Fibroblast of lung (primary cell): ENCODE results near the gene PCSK6. TPM values are rescaled to one million over a fixed set of nuclear protein-coding genes. Genes with fewer than 3 reads are reported as not detected.

Experiments
- DNase-seq, 2 donors: peaks; one replicate each; pipeline versions ENCODE4 v3.0.0 to v3.0.0-alpha.2; 2010; ENCODE audit warnings: low read depth in 2 of 2
- H2AFZ ChIP-seq: 2 replicates; pipeline ENCODE4 v1.5.1; 2012; ENCODE audit warnings: low read length, control low read depth, inconsistent platforms
- H3K27ac ChIP-seq: 2 replicates; pipeline ENCODE4 v1.5.1; 2011; ENCODE audit warnings: low read length, control low read depth; ENCODE audit not compliant: insufficient read depth
- H3K27me3 ChIP-seq: 2 replicates; pipeline ENCODE4 v1.5.1; 2011; ENCODE audit warnings: mild to moderate bottlenecking, low read length; ENCODE audit not compliant: control insufficient read depth, insufficient read depth
- H3K36me3 ChIP-seq: 2 replicates; pipeline ENCODE4 v1.5.1; 2011; ENCODE audit warnings: low read length; ENCODE audit not compliant: control insufficient read depth, insufficient read depth
- H3K4me1 ChIP-seq: 2 replicates; pipeline ENCODE4 v1.5.1; 2011; ENCODE audit warnings: low read length; ENCODE audit not compliant: control insufficient read depth, insufficient read depth; ENCODE audit errors: extremely low read depth
- H3K4me2 ChIP-seq: 2 replicates; pipeline ENCODE4 v1.5.1; 2011; ENCODE audit warnings: low read length, control low read depth; ENCODE audit not compliant: insufficient read depth; ENCODE audit errors: extremely low read depth
- H3K4me3 ChIP-seq, 4 experiments: fragments of 200-600 bp in 1 of 4; sonication (generic) in 1 of 4; replicated peaks in 1 of 4; 2 replicates each; pipeline ENCODE4 v1.5.1; 2011 to 2016; ENCODE audit warnings: low read length in 4 of 4, low read depth in 3 of 4, mild to moderate bottlenecking in 3 of 4, control low read depth in 2 of 4, inconsistent platforms in 1 of 4, mixed read lengths in 1 of 4; ENCODE audit not compliant: insufficient read depth in 1 of 4; ENCODE audit errors: control extremely low read depth in 1 of 4
- H3K79me2 ChIP-seq: 2 replicates; pipeline ENCODE4 v1.5.1; 2012; ENCODE audit warnings: mild to moderate bottlenecking, low read length, inconsistent platforms; ENCODE audit not compliant: control insufficient read depth, insufficient read depth
- H3K9ac ChIP-seq: 2 replicates; pipeline ENCODE4 v1.5.1; 2011; ENCODE audit warnings: mild to moderate bottlenecking, low read length, control low read depth; ENCODE audit not compliant: insufficient read depth
- H3K9me3 ChIP-seq: 2 replicates; pipeline ENCODE4 v1.5.1; 2012; ENCODE audit warnings: low read depth, low read length; ENCODE audit not compliant: control insufficient read depth, insufficient read depth
- H4K20me1 ChIP-seq: 2 replicates; pipeline ENCODE4 v1.5.1; 2011; ENCODE audit warnings: low read length; ENCODE audit not compliant: control insufficient read depth, insufficient read depth; ENCODE audit errors: extremely low read depth
- CTCF ChIP-seq, 2 donors: IDR thresholded peaks in 1 of 2; conservative IDR thresholded peaks in 1 of 2; 1 replicate in 1 of 2; 2 replicates in 1 of 2; pipeline ENCODE4 v1.5.1; 2011 to 2012; ENCODE audit warnings: low read length in 2 of 2, control low read depth in 1 of 2, inconsistent platforms in 1 of 2, low read depth in 1 of 2, mild to moderate bottlenecking in 1 of 2
- EZH2 ChIP-seq: IDR thresholded peaks from 2 replicates; pipeline ENCODE4 v1.5.1; 2012; ENCODE audit warnings: low read length, control low read depth, mild to moderate bottlenecking; ENCODE audit errors: missing control alignments
- polyA plus RNA-seq, 2 donors: library from polyadenylated mRNA; depleted of rRNA in 1 of 2; stranded (reverse) in 1 of 2; unstranded in 1 of 2; fragments of >200 nt; gene quantifications; 2 replicates each; pipeline ENCODE4 v1.2.1, GENCODE V29; 2011 to 2012; ENCODE audit warnings: missing spikeins in 1 of 2
- total RNA-seq: library from RNA; depleted of rRNA; stranded (reverse); fragments of >200 nt; gene quantifications from 2 replicates; pipeline ENCODE4 v1.2.1, GENCODE V29; 2014

PCSK6 gene
- total and polyA plus RNA-seq, 2 donors (not counting 1 experiment from before 2014, with no cell fraction given), result 0.02 to 0.83 TPM

GRCh38 chr15:101449471-101450402 is 39.8 kb downstream of the PCSK6 start:
- Histone ChIP-seq H3K4me1 (peaks cover 2% of the 10 kb centered on the region), H3K9ac (no peak overlapping the region), H3K4me2 (no peak overlapping the region), H3K9me3 (no peaks in the 10 kb centered on the region), H3K4me3 (no peak overlapping the region), H3K79me2 (no peaks in the 10 kb centered on the region), H3K27ac (no peak overlapping the region), H2AFZ (no peak overlapping the region), H3K27me3 (no peaks in the 10 kb centered on the region), H4K20me1 (no peaks in the 10 kb centered on the region), H3K36me3 (no peaks in the 10 kb centered on the region)
- DNase-seq, result no peak
- TF ChIP-seq CTCF (conservative IDR thresholded peaks at IDR 0.05 in 1 of 2, IDR thresholded peaks at IDR 0.05 in 1 of 2; ENCODE audit: low read depth in 1 of 2, low read length in 2 of 2), result no peak
- TF ChIP-seq EZH2, result no peak

- Histone ChIP-seq H3K9me3 (no peaks in the 10 kb centered on the region), H3K9ac (no peak overlapping the region), H3K79me2 (no peaks in the 10 kb centered on the region), H3K4me2 (no peak overlapping the region), H2AFZ (no peak overlapping the region), H3K27ac (no peak overlapping the region), H3K36me3 (no peaks in the 10 kb centered on the region), H4K20me1 (no peaks in the 10 kb centered on the region), H3K4me1 (peaks cover 2% of the 10 kb centered on the region), H3K27me3 (no peaks in the 10 kb centered on the region), H3K4me3 (no peak overlapping the region)
- DNase-seq, result no peak
- no peak for TF ChIP-seq CTCF (conservative IDR thresholded peaks at IDR 0.05 in 1 of 2, IDR thresholded peaks at IDR 0.05 in 1 of 2; ENCODE audit: low read depth in 1 of 2, low read length in 2 of 2)
- TF ChIP-seq EZH2, result no peak
Observed at GRCh38 chr15:101448336-101448735, 41.2 kb downstream of the PCSK6 start.

GRCh38 chr15:101447561-101448071 is 41.9 kb downstream of the PCSK6 start:
- no peaks in the 10 kb centered on the region for H4K20me1 ChIP-seq
- H3K27ac ChIP-seq, result no peak overlapping the region
- H3K27me3 ChIP-seq, result no peaks in the 10 kb centered on the region
- no peaks in the 10 kb centered on the region for H3K79me2 ChIP-seq
- H3K9me3 ChIP-seq, result no peaks in the 10 kb centered on the region
- no peaks in the 10 kb centered on the region for H3K36me3 ChIP-seq
- TF ChIP-seq CTCF (conservative IDR thresholded peaks at IDR 0.05 in 1 of 2, IDR thresholded peaks at IDR 0.05 in 1 of 2; ENCODE audit: low read depth in 1 of 2, low read length in 2 of 2), result no peak
- TF ChIP-seq EZH2, result no peak
- peaks cover 2% of the 10 kb centered on the region for H3K4me1 ChIP-seq
- H3K9ac ChIP-seq, result no peak overlapping the region
- H3K4me3 ChIP-seq, result no peak overlapping the region
- DNase-seq, result no peak
- H3K4me2 ChIP-seq, result no peak overlapping the region
- no peak overlapping the region for H2AFZ ChIP-seq
